ENCODE results near the gene ZNF511. TPM values are rescaled to one million over a fixed set of nuclear protein-coding genes. Genes with fewer than 3 reads are reported as not detected.

The ZNF511 gene
- total and polyA plus RNA-seq, 2 of the 4 experiments (the other 2 are of a cell fraction), result 13.6 to 32.6 TPM

DNA sequence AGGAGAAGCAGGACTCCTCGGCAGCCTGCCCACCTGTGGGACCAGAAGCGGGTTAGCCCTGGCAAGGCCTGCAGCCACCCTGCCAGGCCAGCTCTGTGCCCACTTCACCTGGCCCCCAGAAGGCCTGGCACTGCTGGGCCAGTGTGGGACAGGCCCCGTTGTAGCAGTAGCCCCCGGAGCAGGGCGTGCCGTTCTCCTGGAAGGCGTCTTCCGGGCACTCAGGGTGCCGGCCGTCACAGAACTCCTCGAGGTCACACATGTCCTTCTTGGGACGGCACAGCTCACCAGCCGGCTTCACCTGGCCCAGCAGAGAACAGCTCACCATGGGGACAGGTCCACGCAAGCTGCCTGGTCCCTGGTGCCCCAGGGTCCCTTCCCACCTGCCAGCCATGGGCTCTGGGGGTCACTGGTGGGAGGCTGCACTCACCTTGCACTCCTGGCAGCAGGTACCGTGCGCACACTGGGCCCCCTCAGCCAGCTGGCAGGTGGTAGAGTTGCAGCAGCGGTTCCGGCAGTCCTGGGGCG lies 37.9 kb upstream of the ZNF511 start:
- ChIA-PET POLR2A (ENCODE audit: unreplicated experiment) (no interaction called here), CTCF (no interaction called here)
- Histone ChIP-seq H3K4me1 (ENCODE audit: control insufficient read depth, insufficient read depth, low read length) (no peaks in the 10 kb centered on the region), H2BK5ac (ENCODE audit: low read depth, low read length, poor library complexity, severe bottlenecking) (no peak overlapping the region), H4K91ac (ENCODE audit: insufficient read depth, low read depth, low read length) (no peak overlapping the region), H4K5ac (ENCODE audit: low read depth, low read length) (no peak overlapping the region), H3K4me3 (ENCODE audit: insufficient read depth, low read depth, low read length) (no peak overlapping the region), H4K8ac (ENCODE audit: low read depth in 2 of 2, low read length in 2 of 2) (no peak overlapping the region), H3K23ac (ENCODE audit: low read depth, low read length) (no peak overlapping the region), H2BK20ac (ENCODE audit: low read depth, low read length) (no peak overlapping the region), H4K20me1 (ENCODE audit: insufficient read depth, low read length) (no peaks in the 10 kb centered on the region), H3K9ac (ENCODE audit: low read depth, low read length) (no peak overlapping the region), H3K18ac (ENCODE audit: low read depth, low read length) (no peak overlapping the region), H3K79me1 (ENCODE audit: low read depth in 1 of 2, low read length in 2 of 2) (no peaks in the 10 kb centered on the region), H2BK120ac (ENCODE audit: low read depth, low read length) (no peak overlapping the region), H3K36me3 (ENCODE audit: control insufficient read depth, insufficient read depth, low read length) (peaks cover 4% of the 10 kb centered on the region; the same call in 1 of the 2 replicates), H3K9me3 (ENCODE audit: control insufficient read depth, insufficient read depth, low read length) (no peaks in the 10 kb centered on the region), H3K27ac (ENCODE audit: insufficient read depth, low read length) (no peak overlapping the region), H2AK9ac (replicated peaks; ENCODE audit: low read depth, low read length, poor library complexity) (no peak overlapping the region), H2BK15ac (ENCODE audit: low read depth, low read length) (no peak overlapping the region), H3K14ac (replicated peaks; ENCODE audit: low read depth, low read length) (no peak overlapping the region), H2AK5ac (ENCODE audit: low read depth, low read length) (no peak overlapping the region), H2AFZ (replicated peaks; ENCODE audit: low read length, poor library complexity) (no peak overlapping the region), H3K4me2 (ENCODE audit: low read depth, low read length) (no peak overlapping the region), H3K9me1 (ENCODE audit: insufficient read depth, low read length) (no peaks in the 10 kb centered on the region), H3K27me3 (ENCODE audit: control insufficient read depth, insufficient read depth, low read length) (peaks cover 1% of the 10 kb centered on the region; the same call in 1 of the 2 replicates), H3K4ac (ENCODE audit: low read depth, low read length) (no peak overlapping the region), H3K56ac (ENCODE audit: extremely low read depth, insufficient read depth, low read length) (no peak overlapping the region)
- ATAC-seq (ENCODE audit: low read depth), result no peak
- DNase-seq, result no peak
- dilution Hi-C loops (cut with HindIII; ENCODE audit: low sequenced_read_pairs, unreplicated experiment) (no loop called here), intact Hi-C loops (cut with micrococcal nuclease) (no loop called here), in situ Hi-C loops (cut with MboI; ENCODE audit: low sequenced_read_pairs) (loop anchor here (25.0 kb wide), 1 partner anchor 609 kb away; no protein-coding TSS in a partner anchor)
- no peak for TF ChIP-seq RAD21 (IDR thresholded peaks at IDR 0.05; ENCODE audit: low read length)
- no peak for TF ChIP-seq CEBPB (IDR thresholded peaks at IDR 0.05; ENCODE audit: low read depth, low read length)
- TF ChIP-seq, protein P1, sequence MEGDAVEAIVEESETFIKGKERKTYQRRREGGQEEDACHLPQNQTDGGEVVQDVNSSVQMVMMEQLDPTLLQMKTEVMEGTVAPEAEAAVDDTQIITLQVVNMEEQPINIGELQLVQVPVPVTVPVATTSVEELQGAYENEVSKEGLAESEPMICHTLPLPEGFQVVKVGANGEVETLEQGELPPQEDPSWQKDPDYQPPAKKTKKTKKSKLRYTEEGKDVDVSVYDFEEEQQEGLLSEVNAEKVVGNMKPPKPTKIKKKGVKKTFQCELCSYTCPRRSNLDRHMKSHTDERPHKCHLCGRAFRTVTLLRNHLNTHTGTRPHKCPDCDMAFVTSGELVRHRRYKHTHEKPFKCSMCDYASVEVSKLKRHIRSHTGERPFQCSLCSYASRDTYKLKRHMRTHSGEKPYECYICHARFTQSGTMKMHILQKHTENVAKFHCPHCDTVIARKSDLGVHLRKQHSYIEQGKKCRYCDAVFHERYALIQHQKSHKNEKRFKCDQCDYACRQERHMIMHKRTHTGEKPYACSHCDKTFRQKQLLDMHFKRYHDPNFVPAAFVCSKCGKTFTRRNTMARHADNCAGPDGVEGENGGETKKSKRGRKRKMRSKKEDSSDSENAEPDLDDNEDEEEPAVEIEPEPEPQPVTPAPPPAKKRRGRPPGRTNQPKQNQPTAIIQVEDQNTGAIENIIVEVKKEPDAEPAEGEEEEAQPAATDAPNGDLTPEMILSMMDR (conservative IDR thresholded peaks at IDR 0.05; ENCODE audit: low read depth, low read length), result no peak
- TF ChIP-seq NFE2L2 (IDR thresholded peaks at IDR 0.05; ENCODE audit: low read depth, low read length), result no peak
- no peak for TF ChIP-seq RCOR1 (IDR thresholded peaks at IDR 0.05; ENCODE audit: insufficient replicate concordance, low read length)
- no peak for TF ChIP-seq POLR2A (IDR thresholded peaks at IDR 0.05; ENCODE audit: low read depth, low read length)
- TF ChIP-seq, protein P2, sequence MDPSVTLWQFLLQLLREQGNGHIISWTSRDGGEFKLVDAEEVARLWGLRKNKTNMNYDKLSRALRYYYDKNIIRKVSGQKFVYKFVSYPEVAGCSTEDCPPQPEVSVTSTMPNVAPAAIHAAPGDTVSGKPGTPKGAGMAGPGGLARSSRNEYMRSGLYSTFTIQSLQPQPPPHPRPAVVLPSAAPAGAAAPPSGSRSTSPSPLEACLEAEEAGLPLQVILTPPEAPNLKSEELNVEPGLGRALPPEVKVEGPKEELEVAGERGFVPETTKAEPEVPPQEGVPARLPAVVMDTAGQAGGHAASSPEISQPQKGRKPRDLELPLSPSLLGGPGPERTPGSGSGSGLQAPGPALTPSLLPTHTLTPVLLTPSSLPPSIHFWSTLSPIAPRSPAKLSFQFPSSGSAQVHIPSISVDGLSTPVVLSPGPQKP (IDR thresholded peaks at IDR 0.05; ENCODE audit: borderline replicate concordance, low read depth, low read length), result no peak
- TF ChIP-seq RFX5 (IDR thresholded peaks at IDR 0.05; ENCODE audit: low read depth, low read length), result no peak
- TF ChIP-seq, protein P3, sequence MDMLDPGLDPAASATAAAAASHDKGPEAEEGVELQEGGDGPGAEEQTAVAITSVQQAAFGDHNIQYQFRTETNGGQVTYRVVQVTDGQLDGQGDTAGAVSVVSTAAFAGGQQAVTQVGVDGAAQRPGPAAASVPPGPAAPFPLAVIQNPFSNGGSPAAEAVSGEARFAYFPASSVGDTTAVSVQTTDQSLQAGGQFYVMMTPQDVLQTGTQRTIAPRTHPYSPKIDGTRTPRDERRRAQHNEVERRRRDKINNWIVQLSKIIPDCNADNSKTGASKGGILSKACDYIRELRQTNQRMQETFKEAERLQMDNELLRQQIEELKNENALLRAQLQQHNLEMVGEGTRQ (IDR thresholded peaks at IDR 0.05; ENCODE audit: low read depth, low read length), result no peak
- no peak for TF ChIP-seq BHLHE40 (IDR thresholded peaks at IDR 0.05; ENCODE audit: low read depth, low read length)
- no peak for TF ChIP-seq CHD1 (IDR thresholded peaks at IDR 0.05; ENCODE audit: low read depth, low read length)
- no peak for TF ChIP-seq FOS (IDR thresholded peaks at IDR 0.05; ENCODE audit: low read depth, low read length)
- no peak for TF ChIP-seq SMC3 (IDR thresholded peaks at IDR 0.05; ENCODE audit: low read depth, low read length)
- TF ChIP-seq MAFK (IDR thresholded peaks at IDR 0.05; ENCODE audit: low read depth, low read length), result no peak
- TF ChIP-seq MXI1 (IDR thresholded peaks at IDR 0.05; ENCODE audit: borderline replicate concordance, low read depth, low read length), result no peak
- no peak for TF ChIP-seq MAZ (IDR thresholded peaks at IDR 0.05; ENCODE audit: borderline replicate concordance, low read depth, low read length)
- WGBS, 2 experiments (ENCODE audit: extremely low coverage in 2 of 2, insufficient read length in 1 of 2), result 88% methylated on average over 12 of the region's 19 CpGs; no CpG with 5 or more reads in 1 of the 2 experiments
- no TSS peak for BruUV-seq (replicated peaks)
